Rectal smooth muscle tissue (tissue), 1 donor: ENCODE data around the gene TRMT44.

Experiments
- H3K27ac ChIP-seq: one replicate; pipeline ENCODE4 v1.7.0; 2013; ENCODE audit warnings: low read depth, low read length, inconsistent platforms
- H3K27me3 ChIP-seq: one replicate; pipeline ENCODE4 v1.7.0; 2013; ENCODE audit warnings: low read length; ENCODE audit not compliant: control insufficient read depth, insufficient read depth
- H3K36me3 ChIP-seq: one replicate; pipeline ENCODE4 v1.7.0; 2013; ENCODE audit warnings: low read length; ENCODE audit not compliant: control insufficient read depth, insufficient read depth
- H3K4me1 ChIP-seq: one replicate; pipeline ENCODE4 v1.7.0; 2013; ENCODE audit warnings: low read length; ENCODE audit not compliant: control insufficient read depth, insufficient read depth
- H3K4me3 ChIP-seq: one replicate; pipeline ENCODE4 v1.7.0; 2013; ENCODE audit warnings: low read length
- H3K9ac ChIP-seq: one replicate; pipeline ENCODE4 v1.7.0; 2013; ENCODE audit warnings: low read length

TRMT44 gene

GRCh38 chr4:8497762-8498161 lies 57.2 kb downstream of the TRMT44 start:
- Histone ChIP-seq H3K9ac (no peak overlapping the region), H3K4me3 (no peak overlapping the region), H3K36me3 (no peaks in the 10 kb centered on the region), H3K27ac (no peak overlapping the region), H3K27me3 (no peaks in the 10 kb centered on the region), H3K4me1 (no peaks in the 10 kb centered on the region)

DNA sequence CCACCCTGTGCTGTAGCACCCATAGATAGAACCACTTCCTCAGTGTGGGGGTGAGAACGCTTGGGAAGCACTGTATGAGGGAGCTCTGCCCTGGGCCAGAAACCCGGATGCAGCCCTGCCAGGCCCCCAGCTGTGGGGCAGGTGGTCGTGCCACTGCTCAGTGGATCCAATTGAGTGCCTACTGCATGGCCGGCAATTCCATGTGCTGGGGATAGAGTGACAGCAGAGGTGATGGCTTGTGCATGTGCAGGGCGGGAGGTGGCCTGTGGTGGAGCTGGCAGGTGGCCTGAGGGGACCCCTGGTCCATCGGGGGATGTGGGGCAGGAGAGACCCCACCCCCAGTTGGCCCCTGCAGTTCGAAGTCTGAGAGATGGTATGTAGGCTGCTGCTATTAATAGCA lies 60.4 kb downstream of the TRMT44 start:
- Histone ChIP-seq H3K9ac (no peak overlapping the region), H3K36me3 (no peaks in the 10 kb centered on the region), H3K4me1 (peaks cover 3% of the 10 kb centered on the region), H3K27ac (no peak overlapping the region), H3K4me3 (no peak overlapping the region), H3K27me3 (no peaks in the 10 kb centered on the region)

- Histone ChIP-seq H3K27me3 (no peaks in the 10 kb centered on the region), H3K27ac (no peak overlapping the region), H3K4me1 (peaks cover 10% of the 10 kb centered on the region), H3K4me3 (no peak overlapping the region), H3K36me3 (no peaks in the 10 kb centered on the region), H3K9ac (no peak overlapping the region)
Observed at GRCh38 chr4:8501781-8502180, 61.2 kb downstream of the TRMT44 start.

- Histone ChIP-seq H3K4me3 (no peak overlapping the region), H3K36me3 (no peaks in the 10 kb centered on the region), H3K27ac (no peak overlapping the region), H3K9ac (no peak overlapping the region), H3K27me3 (no peaks in the 10 kb centered on the region), H3K4me1 (peaks cover 16% of the 10 kb centered on the region)
Observed at GRCh38 chr4:8502371-8502770, 61.8 kb downstream of the TRMT44 start.

GRCh38 chr4:8502836-8503585 lies 62.4 kb downstream of the TRMT44 start:
- no peak overlapping the region for H3K4me3 ChIP-seq
- no peak overlapping the region for H3K9ac ChIP-seq
- H3K36me3 ChIP-seq, result no peaks in the 10 kb centered on the region
- H3K4me1 ChIP-seq, result peaks cover 17% of the 10 kb centered on the region
- no peaks in the 10 kb centered on the region for H3K27me3 ChIP-seq
- no peak overlapping the region for H3K27ac ChIP-seq

DNA sequence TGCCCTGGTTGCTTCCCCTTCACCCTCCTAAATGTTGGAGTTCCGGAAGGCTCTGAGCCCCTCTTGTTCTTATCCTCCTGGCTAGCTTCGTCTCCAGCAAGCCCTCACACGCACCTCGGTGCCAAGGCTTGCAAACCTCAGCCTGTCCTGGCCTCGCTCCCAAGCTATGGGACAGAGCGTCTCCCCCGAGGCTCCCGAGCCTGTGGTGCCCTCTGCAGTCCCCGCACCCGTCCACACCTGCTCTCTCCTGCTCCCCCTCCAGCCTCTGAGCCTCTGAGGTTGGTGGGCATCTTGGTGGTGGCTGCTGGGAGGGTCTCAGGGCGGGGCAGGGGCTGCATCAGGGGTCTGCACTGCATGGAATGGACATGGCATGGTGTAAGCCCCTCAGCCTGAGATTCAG lies 63.2 kb downstream of the TRMT44 start:
- Histone ChIP-seq H3K36me3 (no peaks in the 10 kb centered on the region), H3K27ac (no peak overlapping the region), H3K4me1 (peaks cover 17% of the 10 kb centered on the region), H3K4me3 (no peak overlapping the region), H3K9ac (no peak overlapping the region), H3K27me3 (no peaks in the 10 kb centered on the region)

DNA sequence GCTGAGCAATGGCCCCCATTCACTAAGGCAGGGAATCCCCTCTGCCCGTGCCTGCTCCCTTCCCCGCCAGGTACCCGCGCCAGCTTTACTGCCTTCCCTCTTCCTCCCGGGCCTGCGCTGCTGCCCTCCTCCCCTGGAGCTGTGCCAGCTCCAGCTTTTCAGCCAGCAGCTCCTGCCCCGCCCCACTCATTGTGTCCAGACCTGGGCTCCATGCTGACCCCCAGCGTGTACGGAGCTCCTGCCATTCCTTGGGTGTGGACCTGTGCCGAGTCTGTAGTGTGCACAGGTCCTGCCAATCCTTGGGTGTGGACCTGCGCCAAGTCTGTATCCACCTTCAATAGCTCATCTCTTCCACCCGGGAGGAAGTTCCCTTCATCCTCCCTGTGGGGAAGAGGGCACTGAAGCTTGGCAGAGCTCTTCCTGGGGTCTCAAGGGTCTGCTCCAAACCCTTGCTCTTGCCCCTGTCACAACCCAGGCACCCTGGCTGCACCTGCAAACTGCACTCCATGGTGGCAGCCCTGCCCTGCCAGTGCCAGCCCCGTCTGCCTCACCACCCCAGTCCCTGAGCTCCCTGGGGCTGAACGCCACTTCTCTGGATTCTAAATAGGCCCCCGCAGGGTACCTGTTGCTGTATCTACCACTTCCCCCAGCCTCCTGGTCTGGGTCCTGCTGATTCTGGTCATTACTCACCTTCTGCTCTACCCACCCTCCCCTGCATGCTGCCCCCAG lies 63.9 kb downstream of the TRMT44 start:
- Histone ChIP-seq H3K9ac (no peak overlapping the region), H3K36me3 (no peaks in the 10 kb centered on the region), H3K27ac (no peak overlapping the region), H3K27me3 (no peaks in the 10 kb centered on the region), H3K4me1 (peaks cover 17% of the 10 kb centered on the region), H3K4me3 (no peak overlapping the region)

GRCh38 chr4:8505229-8505628 lies 64.7 kb downstream of the TRMT44 start:
- no peak overlapping the region for H3K9ac ChIP-seq
- H3K4me1 ChIP-seq, result peaks cover 17% of the 10 kb centered on the region
- no peak overlapping the region for H3K27ac ChIP-seq
- no peak overlapping the region for H3K4me3 ChIP-seq
- no peaks in the 10 kb centered on the region for H3K27me3 ChIP-seq
- H3K36me3 ChIP-seq, result no peaks in the 10 kb centered on the region

DNA sequence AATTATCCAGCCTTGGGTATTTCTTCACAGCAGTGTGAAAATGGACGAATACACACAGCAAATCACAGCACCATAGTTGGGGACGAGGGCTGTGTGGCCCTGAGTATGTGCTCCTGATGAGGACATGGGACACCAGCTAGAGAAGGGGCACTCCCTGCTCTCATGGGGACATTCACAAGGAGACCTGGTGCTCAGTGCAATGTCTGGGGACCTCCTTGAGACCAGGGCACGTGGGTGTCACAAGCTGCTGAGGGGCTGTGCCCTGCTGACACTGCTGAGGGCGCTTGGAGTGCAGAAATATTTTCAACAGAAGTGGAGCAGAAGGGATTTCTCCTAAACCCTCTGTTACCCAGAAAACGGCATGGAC lies 65.4 kb downstream of the TRMT44 start:
- no peaks in the 10 kb centered on the region for H3K27me3 ChIP-seq
- H3K4me1 ChIP-seq, result peaks cover 17% of the 10 kb centered on the region
- no peak overlapping the region for H3K9ac ChIP-seq
- no peaks in the 10 kb centered on the region for H3K36me3 ChIP-seq
- H3K27ac ChIP-seq, result peak overlapping the region; percentile 82
- H3K4me3 ChIP-seq, result no peak overlapping the region

GRCh38 chr4:8506373-8507195 lies 66.0 kb downstream of the TRMT44 start:
- Histone ChIP-seq H3K27ac (peak overlapping the region; percentile 82), H3K4me3 (peak overlapping the region; percentile 20), H3K4me1 (peaks cover 17% of the 10 kb centered on the region), H3K9ac (no peak overlapping the region), H3K36me3 (no peaks in the 10 kb centered on the region), H3K27me3 (no peaks in the 10 kb centered on the region)

DNA sequence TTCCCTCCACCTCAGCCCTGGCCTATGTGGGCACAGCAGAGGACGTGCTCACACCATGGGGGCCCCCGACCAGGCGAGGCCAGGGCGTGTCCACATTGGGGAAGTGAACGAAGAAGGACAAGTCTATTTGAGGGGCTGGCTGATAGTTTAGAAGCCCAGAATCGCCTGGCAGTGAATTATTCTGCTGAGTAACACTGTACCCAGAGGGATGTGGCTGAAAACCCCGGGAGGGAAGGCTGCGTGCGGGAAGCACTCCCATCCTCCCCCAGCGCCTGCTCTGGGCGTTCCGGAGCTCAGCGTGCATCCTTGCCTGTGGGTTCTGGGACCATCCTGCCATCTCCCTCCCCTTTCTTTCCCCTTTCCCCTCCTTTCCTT lies 66.6 kb downstream of the TRMT44 start:
- H3K27me3 ChIP-seq, result no peaks in the 10 kb centered on the region
- no peak overlapping the region for H3K9ac ChIP-seq
- H3K4me1 ChIP-seq, result peaks cover 17% of the 10 kb centered on the region
- no peaks in the 10 kb centered on the region for H3K36me3 ChIP-seq
- no peak overlapping the region for H3K4me3 ChIP-seq
- H3K27ac ChIP-seq, result peak overlapping the region; percentile 82

GRCh38 chr4:8507624-8508023 lies 67.0 kb downstream of the TRMT44 start:
- Histone ChIP-seq H3K36me3 (no peaks in the 10 kb centered on the region), H3K4me1 (peaks cover 17% of the 10 kb centered on the region), H3K27ac (peak overlapping the region; percentile 82), H3K4me3 (no peak overlapping the region), H3K9ac (no peak overlapping the region), H3K27me3 (no peaks in the 10 kb centered on the region)
